Measurements from ENCODE around the gene ADCY2. TPM values are rescaled to one million over a fixed set of nuclear protein-coding genes. Genes with fewer than 3 reads are reported as not detected.
"Not testable (repeated sequence)": the region's sequence is repeated elsewhere in the genome, so short reads cannot be mapped to it uniquely, and the experiment has no call there.

Gene ADCY2
- total RNA-seq, 6 experiments from 2014 or later = 0.93 TPM; not detected in 5

DNA sequence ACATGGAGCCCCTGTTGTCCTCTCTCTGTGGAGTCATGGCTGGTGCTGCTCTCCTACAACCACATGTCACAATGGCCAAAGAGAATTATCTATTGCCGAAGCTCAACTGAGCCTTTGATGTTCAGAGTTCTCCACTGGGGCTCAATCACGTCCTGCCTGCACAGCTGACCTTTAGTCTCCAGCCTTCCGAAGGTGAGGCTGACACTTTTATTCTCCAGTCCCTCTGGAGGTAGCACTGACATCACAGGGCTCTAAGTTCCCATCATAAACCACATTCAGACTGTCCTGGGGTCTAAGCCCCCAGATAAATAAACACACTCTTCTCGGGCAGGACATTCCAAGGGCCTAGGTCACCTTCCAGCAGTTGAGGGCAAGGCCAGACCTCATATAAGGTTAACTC is 23.4 kb downstream of the ADCY2 start:
- no peaks in the 10 kb centered on the region for H3K4me1 ChIP-seq
- no peaks in the 10 kb centered on the region for H3K27me3 ChIP-seq
- no peaks in the 10 kb centered on the region for H3K36me3 ChIP-seq
- intact Hi-C loops (cut with DNase I) = no loop called here
- TF ChIP-seq CTCF (IDR thresholded peaks at IDR 0.05) = no peak
- no peak for TF ChIP-seq POLR2A (IDR thresholded peaks at IDR 0.05)
- H3K4me3 ChIP-seq = no peak overlapping the region
- ATAC-seq (no peak), DNase-seq (no peak)
- 33% methylated on average over 1 of the region's 4 CpGs for WGBS (ENCODE audit: insufficient coverage, low coverage, low lambda C conversion rate, missing lambda C conversion rate)
- no peak overlapping the region for H3K27ac ChIP-seq
- no peaks in the 10 kb centered on the region for H3K9me3 ChIP-seq

DNA sequence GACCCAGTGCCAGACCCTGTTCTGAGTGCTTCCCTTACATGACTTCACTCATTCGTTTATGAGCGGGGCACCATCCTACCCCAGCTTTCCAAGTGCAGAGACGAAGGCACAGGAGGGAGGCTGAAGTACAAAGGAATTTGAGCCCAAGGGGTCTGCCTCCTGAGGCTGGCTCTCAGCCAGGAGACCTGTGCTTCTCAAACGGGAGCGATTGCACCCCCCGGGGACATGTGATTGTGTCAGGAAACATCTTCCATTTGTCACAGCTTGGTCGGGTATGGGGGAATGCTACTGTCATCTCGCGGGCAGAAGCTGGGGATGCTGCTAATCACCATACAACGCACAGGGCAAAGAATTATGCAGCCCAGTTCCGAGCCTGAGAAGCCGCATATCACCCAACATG is 23.9 kb downstream of the ADCY2 start:
- no peaks in the 10 kb centered on the region for H3K27me3 ChIP-seq
- intact Hi-C loops (cut with DNase I) = no loop called here
- no peak overlapping the region for H3K27ac ChIP-seq
- whole genome bisulfite sequencing (ENCODE audit: insufficient coverage, low coverage, low lambda C conversion rate, missing lambda C conversion rate) = 20% methylated on average over 1 of the region's 12 CpGs
- no peaks in the 10 kb centered on the region for H3K9me3 ChIP-seq
- no peak for DNase-seq
- no peak for ATAC-seq
- H3K4me3 ChIP-seq = no peak overlapping the region
- TF ChIP-seq POLR2A (IDR thresholded peaks at IDR 0.05) (no peak), CTCF (IDR thresholded peaks at IDR 0.05) (no peak)
- no peaks in the 10 kb centered on the region for H3K36me3 ChIP-seq
- no peaks in the 10 kb centered on the region for H3K4me1 ChIP-seq

GRCh38 chr5:7420510-7421280 is 24.8 kb downstream of the ADCY2 start:
- ATAC-seq (no peak), DNase-seq (no peak)
- 7% methylated on average over 10 of the region's 10 CpGs for WGBS (ENCODE audit: insufficient coverage, low coverage, low lambda C conversion rate, missing lambda C conversion rate)
- H3K9me3 ChIP-seq = no peaks in the 10 kb centered on the region
- H3K27ac ChIP-seq = no peak overlapping the region
- H3K4me3 ChIP-seq = no peak overlapping the region
- no peaks in the 10 kb centered on the region for H3K27me3 ChIP-seq
- no peaks in the 10 kb centered on the region for H3K36me3 ChIP-seq
- no peaks in the 10 kb centered on the region for H3K4me1 ChIP-seq
- no peak for TF ChIP-seq CTCF (IDR thresholded peaks at IDR 0.05)
- no peak for TF ChIP-seq POLR2A (IDR thresholded peaks at IDR 0.05)
- intact Hi-C loops (cut with DNase I) = no loop called here

- no peak for ATAC-seq
- WGBS (ENCODE audit: insufficient coverage, low coverage, low lambda C conversion rate, missing lambda C conversion rate) = 29% methylated on average over 6 of the region's 6 CpGs
- H3K36me3 ChIP-seq = no peaks in the 10 kb centered on the region
- H3K27me3 ChIP-seq = no peaks in the 10 kb centered on the region
- H3K9me3 ChIP-seq = no peaks in the 10 kb centered on the region
- H3K4me1 ChIP-seq = no peaks in the 10 kb centered on the region
- no peak for DNase-seq
- TF ChIP-seq POLR2A (IDR thresholded peaks at IDR 0.05) (no peak), CTCF (IDR thresholded peaks at IDR 0.05) (no peak)
- intact Hi-C loops (cut with DNase I) = no loop called here
- H3K4me3 ChIP-seq = no peak overlapping the region
- H3K27ac ChIP-seq = no peak overlapping the region
Measured at GRCh38 chr5:7422316-7423106, 26.6 kb downstream of the ADCY2 start.

DNA sequence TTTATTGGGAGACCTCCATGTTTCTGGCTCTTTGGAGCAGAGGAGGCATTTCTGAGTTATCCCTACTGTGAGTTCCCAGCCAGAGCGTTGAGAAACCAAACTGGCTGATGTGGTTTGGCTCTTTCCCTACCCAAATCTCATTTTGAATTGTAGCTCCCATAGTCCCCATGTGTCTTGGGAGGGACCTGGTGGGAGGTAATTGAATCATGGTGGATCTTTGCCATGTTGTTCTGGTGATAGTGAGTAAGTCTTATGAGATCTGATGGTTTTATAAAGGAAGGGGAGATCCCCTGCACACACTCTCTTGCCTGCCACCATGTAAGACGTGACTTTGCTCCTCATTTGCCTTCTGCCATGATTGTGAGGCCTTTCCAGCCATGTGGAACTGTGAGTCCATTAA is 27.3 kb downstream of the ADCY2 start:
- not testable (repeated sequence) for H3K4me1 ChIP-seq, H3K4me3 ChIP-seq
- WGBS (ENCODE audit: insufficient coverage, low coverage, low lambda C conversion rate, missing lambda C conversion rate) = 51% methylated on average over 2 of the region's 2 CpGs

More for the DNA sequence above, 27.3 kb downstream of the ADCY2 start:
- DNase-seq; H3K9me3 ChIP-seq; H3K27ac ChIP-seq; H3K27me3 ChIP-seq; ATAC-seq; H3K36me3 ChIP-seq; intact Hi-C loops (cut with DNase I): not testable (repeated sequence)

Data from right lobe of liver (tissue), 6 donors.